SK-N-SH (cell line): ENCODE results near the gene CDK14.

ENCODE experiments used
- CTCF ChIP-seq: fragments of 200-600 bp; sonication (generic); IDR thresholded peaks from 2 replicates; pipeline ENCODE4 v1.6.1; 2017; ENCODE audit warnings: antibody characterized with exemption, mild to moderate bottlenecking, moderate library complexity
- EP300 ChIP-seq, 2 experiments: IDR thresholded peaks; 2 replicates each; pipeline versions ENCODE4 v1.4.0 to v1.6.1; 2012; ENCODE audit warnings: borderline replicate concordance in 1 of 2, low read depth in 1 of 2, low read length in 1 of 2
- EZH2phosphoT487 ChIP-seq: fragments of 200-600 bp; sonication (generic); IDR thresholded peaks from 2 replicates; pipeline ENCODE4 v1.6.1; 2017; ENCODE audit warnings: low read depth, mixed run types, mild to moderate bottlenecking, antibody characterized with exemption, moderate library complexity, borderline replicate concordance
- FOXJ3 ChIP-seq: sonication (generic); formaldehyde crosslinking; IDR thresholded peaks from 2 replicates; pipeline ENCODE4 v1.5.1; 2020; ENCODE audit warnings: mild to moderate bottlenecking, missing genetic modification reagents
- FOXM1 ChIP-seq: IDR thresholded peaks from 2 replicates; pipeline ENCODE4 v1.4.0; 2012; ENCODE audit warnings: low read depth, mild to moderate bottlenecking
- MAX ChIP-seq: IDR thresholded peaks from 2 replicates; pipeline ENCODE4 v1.4.0; 2012; ENCODE audit warnings: low read depth
- POLR2AphosphoS5 ChIP-seq: IDR thresholded peaks from 2 replicates; pipeline ENCODE4 v1.6.1; 2012; ENCODE audit warnings: low read depth, low read length
- RAD21 ChIP-seq: IDR thresholded peaks from 2 replicates; pipeline ENCODE4 v1.6.1; 2012; ENCODE audit warnings: mild to moderate bottlenecking, low read length
- RFX5 ChIP-seq: IDR thresholded peaks from 2 replicates; pipeline ENCODE4 v1.6.1; 2012; ENCODE audit warnings: mild to moderate bottlenecking, improper control_type of control experiment, low read length
- SIN3A ChIP-seq: IDR thresholded peaks from 2 replicates; pipeline ENCODE4 v1.6.1; 2012; ENCODE audit warnings: low read depth, mild to moderate bottlenecking, low read length, moderate library complexity, borderline replicate concordance
- TAF1 ChIP-seq: IDR thresholded peaks from 2 replicates; pipeline ENCODE4 v1.6.1; 2012; ENCODE audit warnings: low read depth, mild to moderate bottlenecking, low read length, moderate library complexity, borderline replicate concordance
- USF2 ChIP-seq: fragments of 150-350 bp; IDR thresholded peaks from 2 replicates; pipeline ENCODE4 v1.6.1; 2017; ENCODE audit warnings: antibody characterized with exemption, low read length, low read depth, borderline replicate concordance
- ZBTB33 ChIP-seq: IDR thresholded peaks from 2 replicates; pipeline ENCODE4 v1.4.0; 2012; ENCODE audit warnings: low read depth, borderline replicate concordance

- no peak for TF ChIP-seq CTCF
- no peak for TF ChIP-seq SIN3A
- no peak for TF ChIP-seq EZH2phosphoT487
- no peak for TF ChIP-seq USF2
- no peak for TF ChIP-seq TAF1
- no peak for TF ChIP-seq FOXM1
- TF ChIP-seq MAX: no peak
- no peak for TF ChIP-seq FOXJ3 (CRISPR knock-in tag)
- no peak for TF ChIP-seq RAD21
- no peak for TF ChIP-seq ZBTB33
- TF ChIP-seq RFX5: no peak
- TF ChIP-seq EP300 (IDR thresholded peaks at IDR 0.05; ENCODE audit: borderline replicate concordance in 1 of 2, low read depth in 1 of 2, low read length in 1 of 2): no peak
- TF ChIP-seq POLR2AphosphoS5: no peak
Measured at GRCh38 chr7:90705391-90706071, 109.4 kb downstream of the CDK14 start.
